ENCODE data around the gene CFL2.
"Not testable (repeated sequence)": the region's sequence is repeated elsewhere in the genome, so short reads cannot be mapped to it uniquely, and the experiment has no call there.

The CFL2 gene

DNA sequence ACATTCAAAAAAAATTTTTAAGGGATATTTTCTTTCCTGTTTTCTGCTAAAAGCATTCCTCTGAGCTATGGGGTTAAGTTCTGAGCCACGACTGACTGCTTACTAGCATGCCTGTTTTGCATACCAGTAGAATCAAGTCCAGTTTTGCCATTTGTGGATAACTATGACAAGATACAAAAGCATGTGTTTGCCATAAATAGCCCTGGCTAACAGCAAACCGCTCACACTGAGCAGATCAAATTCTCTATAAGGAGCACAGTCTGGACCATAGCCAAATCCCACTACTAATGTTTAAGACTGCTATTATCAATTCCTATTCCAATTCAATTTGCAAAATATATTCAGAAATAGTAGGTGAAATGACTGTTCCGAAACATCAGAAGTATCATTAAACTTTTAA is 3.2 kb downstream of the CFL2 start:
- DNase-seq: no peak

DNA sequence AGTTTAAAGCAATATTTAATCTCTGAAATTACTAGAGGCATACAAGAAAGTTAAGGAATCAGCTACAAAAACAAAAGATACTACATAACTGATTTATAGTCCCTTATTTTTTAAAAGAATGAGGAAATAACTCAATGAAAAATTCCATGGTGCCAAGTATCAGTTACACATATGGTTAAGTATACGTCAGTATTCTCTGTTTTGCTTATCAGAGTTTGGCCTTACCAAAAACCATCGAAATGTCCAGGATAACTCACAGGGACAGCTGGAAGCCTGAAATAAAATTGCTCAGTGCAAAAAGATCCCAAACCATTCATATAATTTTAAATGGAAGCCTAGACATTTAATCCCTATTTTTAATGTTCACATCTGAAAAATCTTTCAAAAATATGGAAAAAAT is 3.6 kb downstream of the CFL2 start:
- no peak for DNase-seq

DNA sequence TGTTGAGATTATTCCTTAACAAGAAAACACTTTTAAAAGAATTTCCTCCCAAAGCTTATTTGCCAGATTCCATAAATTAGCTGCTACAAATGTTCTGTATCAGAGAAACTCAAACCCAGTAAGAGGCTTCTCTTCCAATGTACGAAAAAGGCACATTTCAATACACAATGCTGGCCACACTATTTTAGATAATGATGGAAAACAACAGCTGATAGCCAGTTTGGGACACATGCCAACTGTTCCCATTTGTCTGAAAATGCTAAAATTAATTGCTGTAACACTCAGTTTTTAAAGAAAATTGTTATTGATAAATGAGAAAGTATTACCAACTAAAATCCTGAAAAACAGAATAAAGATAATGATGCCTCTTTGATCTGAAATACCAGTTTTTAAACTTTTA is 4.4 kb downstream of the CFL2 start:
- no peak for DNase-seq

DNA sequence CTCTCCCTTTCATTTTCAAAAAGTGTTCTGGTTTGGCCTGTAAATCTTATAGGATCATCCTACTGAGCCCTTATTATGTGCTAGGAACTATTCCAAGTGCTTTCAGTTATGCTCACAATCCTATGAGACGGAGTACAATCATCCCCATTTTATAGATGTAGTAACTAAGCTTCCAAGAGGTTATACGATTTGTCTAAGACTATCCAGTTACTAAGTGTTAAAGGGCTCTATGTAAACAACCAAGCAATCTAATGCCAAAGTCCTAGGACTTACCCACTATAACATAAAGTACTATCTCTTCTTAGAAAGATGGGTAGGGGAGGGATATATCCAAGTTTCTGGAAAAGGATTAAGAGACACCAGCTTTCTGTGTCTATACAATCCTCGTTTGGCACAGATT is 6.7 kb downstream of the CFL2 start:
- DNase-seq: no peak

DNA sequence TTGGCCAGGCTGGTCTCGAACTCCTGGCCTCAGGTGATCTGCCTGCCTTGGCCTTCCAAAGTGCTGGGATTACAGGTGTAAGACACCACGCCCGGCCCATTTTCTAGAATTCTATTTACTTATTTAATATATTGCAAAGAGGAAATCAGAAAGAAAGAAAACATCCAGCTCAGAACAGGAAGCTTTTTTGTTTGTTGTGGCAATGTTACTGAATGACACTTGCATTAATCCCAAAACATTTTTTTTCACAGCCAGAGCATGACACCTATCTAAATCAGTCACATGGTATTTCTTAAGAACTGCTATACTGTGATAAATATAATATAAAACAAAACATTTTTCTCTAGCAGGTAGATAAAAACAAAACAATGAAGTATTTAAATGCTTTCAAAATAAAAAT is 12.6 kb downstream of the CFL2 start:
- DNase-seq: no peak

DNA sequence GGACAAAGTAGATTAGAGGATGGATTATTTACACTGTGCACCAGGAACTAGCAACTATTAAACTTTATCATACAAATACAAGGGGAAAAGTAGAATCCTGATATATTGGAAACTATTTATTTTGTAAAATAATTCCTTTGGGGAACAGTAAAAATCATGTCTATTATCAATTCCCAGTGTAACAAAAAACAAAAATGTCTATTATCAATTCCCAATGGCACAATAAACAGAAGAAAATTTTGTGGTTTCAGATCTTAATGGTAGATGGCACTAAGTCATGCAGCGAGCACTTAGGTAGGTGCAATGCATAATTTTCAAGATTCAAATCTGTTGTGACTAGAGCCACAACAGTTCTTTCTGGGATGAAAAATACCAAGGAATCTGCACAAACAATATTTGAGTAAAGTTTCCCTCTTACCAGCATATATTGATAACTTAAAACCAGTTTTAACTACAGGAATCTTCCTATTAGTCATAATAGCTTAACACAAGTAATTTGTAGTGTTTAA is 13.7 kb downstream of the CFL2 start:
- no peak for DNase-seq

DNA sequence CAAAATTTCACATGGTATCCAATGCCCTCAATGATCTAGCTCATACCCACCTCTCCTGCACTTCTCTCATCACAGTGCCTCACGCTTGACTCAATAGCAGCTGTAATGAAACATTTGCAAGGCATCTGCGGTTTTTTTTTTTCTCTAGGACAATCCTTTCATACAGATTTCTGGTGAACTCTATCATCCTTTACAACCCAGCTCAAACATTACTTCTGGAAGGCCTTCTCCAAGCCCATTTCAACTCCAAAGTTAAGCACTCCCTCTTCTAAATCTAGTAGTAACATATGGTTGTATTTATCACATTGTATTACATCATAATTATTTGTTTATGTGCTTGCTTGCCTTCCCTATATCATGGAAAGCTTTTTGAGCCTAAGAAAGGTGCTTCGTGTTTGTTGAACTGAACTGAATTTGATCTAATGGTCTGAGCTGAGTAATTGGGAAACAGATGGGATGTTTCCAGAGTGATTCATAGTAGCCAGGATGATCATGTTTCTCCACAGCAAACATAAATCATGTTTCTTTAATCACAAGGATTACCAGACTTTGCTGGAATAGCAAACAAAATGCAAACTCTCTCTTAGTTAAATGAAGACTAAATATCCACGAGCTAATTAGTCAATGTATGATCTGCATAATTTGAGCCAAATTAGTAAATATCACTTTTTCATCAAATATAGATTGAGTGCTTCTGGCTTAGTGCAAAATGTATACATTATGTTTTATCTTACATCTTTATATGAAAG is 14.3 kb downstream of the CFL2 start:
- DNase-seq: no peak

DNA sequence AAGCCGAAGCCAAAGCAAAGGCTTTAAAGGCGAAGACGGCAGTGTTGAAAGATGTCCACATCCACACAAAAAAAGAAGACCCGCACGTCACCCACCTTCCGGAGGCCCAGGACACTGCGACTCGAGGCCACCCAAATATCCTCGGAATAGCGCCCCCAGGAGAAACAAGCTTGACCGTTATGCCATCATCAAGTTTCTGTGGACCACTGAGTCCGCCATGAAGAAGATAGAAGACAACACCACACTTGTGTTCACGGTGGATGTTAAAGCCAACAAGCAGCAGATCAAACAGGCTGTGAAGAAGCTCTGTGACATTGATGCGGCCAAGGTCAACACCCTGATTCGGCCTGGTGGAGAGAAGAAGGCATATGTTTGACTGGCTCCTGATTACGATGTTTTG is 20.2 kb downstream of the CFL2 start:
- not testable (repeated sequence) for DNase-seq

DNA sequence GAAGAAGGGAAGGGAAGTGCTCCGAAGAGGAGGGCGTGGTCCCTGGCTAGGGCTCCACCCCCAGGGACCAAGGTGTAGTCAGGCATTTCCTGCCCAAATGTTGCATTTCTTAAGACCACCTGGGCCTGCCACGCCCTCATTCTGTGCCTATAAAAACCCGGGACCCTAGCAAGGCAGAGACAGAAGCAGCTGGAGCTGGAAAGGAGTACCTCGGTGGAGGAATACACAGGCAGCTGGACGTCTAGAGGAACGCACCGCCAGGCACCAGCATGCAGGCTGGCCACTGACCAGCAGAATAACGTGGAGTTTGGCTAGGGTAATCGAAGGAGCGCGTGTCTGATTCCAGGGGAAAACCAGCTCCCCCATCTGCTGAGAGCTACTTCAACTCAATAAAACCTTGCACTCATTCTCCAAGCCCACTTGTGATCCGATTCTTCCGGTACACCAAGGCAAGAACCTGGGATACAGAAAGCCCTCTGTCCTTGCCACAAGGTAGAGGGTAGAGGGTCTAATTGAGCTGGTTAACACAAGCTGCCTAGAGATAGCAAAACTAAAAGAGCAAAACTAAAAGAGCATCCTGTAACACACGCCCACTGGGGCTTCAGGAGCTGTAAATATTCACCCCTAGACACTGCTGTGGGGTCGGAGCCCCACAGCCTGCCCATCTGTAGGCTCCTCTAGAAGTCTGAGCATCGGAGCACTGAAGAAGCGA is 21.0 kb downstream of the CFL2 start:
- no peak for DNase-seq

DNA sequence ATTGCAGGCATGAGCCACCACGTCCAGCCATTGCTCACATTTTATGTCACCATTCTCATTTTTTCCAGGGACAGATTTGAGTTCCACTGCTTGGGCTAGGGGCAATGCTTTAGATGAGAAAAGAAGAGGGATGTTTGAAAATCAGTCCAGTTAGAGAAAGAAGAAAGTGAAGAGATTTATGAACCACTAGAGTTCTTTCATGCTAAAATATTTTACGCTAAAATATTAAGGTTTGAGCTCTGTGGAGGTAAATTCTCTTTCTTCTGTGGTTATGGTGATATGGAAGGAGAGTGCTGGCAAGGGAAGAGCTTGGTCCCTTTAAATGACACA is 21.5 kb downstream of the CFL2 start:
- no peak for DNase-seq

DNA sequence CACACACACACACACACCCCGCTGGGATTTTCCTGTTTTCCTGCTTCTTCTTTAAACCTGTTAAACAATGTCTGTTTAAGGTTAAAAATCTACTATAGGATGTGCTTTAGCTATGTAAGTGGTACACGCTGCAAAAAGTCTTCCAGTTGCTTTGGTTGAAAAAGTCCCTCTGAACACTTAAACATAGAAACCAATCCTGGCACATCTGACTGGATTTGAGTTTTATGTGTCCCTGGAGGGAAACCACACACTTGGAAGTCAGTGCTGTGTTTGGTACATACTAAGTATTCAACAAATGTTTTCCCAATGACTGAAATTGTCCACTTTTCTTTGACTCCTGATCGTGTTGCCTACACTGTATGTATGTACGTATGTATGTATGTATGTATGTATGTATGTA is 22.0 kb downstream of the CFL2 start:
- no peak for DNase-seq

DNA sequence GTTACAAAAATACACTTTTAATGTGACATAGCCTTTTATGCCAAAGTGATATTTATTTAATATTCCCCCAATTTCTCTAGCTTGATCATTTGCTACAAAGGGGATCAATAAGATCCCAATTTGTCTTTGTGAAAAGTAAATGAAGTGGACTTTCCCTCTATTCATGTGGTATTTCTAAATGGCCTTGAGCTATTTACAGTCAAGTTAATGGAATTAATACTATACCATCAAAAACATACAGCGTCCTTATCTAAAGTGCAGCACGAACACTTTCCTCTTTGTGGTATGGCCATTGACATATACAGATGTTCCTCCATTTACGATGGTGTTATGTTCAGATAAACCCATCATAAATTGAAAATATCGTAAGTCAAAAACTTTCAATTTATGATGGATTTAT is 23.2 kb downstream of the CFL2 start:
- DNase-seq: no peak

DNA sequence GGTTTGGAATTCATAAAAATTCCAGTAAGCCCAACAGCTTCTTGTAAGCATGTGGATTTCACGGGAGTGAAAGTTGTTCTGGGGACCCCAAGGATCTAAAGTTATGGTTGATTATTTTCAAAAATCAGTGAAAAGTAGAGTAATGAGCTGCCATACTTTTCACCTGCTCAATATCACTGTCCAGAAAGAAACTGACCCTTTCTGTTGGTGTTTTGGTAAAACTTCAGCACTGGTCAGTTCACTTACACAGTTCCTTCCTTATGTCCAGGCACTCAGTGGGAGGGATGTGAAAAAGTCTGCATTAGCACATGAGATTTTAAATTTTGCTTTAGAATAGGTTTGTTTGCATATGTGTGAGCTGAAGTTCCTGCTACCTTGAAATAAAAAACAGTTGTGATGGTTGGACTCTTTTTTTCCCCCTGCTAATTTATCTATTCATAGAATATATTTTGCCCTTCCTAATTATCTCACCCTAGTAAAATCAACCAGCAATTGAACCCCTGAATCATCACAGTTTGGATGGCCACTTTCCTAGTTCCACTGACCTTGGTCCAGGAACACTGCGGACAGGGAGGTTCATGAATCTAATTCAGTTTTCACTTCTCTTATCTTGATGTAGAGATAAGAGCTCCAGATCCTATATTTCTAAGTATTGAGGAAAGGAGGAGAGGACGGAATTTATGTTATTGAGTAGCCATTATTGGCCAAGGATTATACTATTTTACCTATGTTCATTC is 25.8 kb downstream of the CFL2 start:
- DNase-seq: no peak

DNA sequence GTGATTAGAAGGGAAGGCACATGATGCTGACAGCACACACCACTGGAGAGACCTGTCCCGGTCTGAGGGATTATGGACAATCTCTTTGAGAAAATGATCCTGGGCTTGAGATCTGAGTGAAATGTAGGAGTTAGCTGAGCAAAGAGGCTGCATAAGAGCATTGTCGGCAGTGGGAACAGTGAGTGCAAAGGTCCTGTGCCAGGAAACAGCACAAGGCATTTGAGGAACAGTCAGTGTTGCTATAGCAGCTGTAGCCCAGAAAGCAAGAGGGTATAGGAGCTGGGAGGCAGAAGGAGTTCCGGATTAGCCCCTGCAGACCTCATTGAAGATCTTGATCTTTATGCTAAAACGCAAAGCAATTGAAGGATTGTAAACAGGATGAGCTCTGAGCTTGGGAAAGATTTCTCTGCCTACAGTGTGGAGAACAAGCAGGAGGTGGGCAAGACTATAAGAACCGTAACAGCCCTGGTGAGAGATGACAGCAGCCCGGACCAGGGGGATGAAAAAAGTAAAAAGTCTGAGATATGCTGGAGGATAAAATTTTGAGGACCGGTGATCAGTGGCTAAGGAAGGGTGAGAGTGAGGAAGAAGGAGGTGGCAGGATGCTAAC is 28.5 kb downstream of the CFL2 start:
- DNase-seq: no peak

DNA sequence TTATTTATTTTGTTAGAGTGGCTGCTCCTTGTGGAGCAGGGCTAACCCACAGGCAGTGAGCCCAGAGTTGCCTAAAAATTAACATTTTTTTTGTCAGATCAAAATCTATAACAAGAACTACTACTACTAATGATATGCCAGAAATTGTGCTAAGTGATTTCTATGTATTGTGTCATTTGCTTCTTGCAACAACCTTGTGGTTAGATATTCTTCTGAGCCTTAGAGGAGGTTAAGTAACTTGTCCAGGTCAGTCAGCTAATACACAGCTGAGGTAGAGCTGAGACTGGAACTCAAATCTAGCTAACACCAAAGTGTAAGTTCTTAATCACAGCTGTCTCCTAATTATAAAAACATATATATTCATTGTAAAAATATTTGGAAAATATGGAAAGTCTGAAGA is 29.8 kb downstream of the CFL2 start:
- DNase-seq: no peak

DNA sequence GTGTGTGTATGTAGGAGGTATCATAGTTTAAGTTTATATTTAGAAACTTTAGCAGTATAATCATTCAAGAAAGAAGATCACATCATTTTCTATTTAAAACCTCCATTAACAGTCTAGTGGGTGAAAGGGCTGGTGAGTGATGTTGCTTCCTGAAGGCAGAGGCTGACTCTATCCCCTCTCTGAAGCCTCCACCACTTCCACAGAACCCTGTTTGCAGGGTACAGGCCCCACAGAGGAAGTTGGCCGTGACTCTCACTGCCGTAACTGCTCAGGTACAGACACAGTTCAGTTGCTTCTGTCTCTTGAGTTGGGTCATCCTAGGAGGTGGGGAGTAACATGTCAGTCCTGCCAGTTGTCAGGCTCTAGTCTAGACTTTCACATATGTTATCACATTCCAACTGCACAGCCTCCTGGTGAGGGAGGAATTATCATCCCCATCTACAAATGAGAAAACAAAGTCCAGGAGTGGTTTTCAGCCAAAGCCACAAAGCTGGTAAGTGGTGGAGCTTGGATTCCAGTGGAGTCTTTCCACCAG is 31.5 kb downstream of the CFL2 start:
- no peak for DNase-seq

DNA sequence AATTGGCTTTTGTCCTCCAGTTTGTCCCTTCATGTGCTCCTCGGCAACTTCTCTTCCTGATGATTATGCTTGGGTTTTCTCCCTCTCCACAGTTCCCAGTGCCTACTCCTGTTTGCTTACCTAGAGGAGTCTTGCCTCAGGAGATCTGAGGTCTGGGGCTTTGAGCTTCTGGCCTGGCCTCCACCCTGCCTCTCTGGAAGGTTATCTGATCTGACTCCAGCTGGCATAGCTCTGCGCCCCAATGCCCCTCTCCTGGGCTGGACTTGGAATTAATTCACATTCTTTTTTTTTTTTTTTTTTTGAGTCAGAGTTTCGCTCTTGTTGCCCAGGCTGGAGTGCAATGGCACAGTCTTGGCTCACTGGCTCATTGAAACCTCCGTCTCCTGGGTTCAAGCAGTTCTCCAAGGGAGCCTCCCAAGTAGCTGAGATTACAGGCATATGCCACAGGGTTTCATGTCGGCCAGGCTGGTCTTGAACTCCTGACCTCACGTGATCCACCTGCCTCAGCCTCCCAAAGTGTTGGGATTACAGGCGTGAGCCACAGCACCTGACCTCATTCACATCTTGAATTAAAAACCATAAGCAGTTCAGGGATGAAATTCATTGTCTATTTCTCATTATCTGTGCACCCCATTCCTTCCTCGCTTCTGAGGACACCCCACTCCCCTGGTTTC is 33.5 kb downstream of the CFL2 start:
- DNase-seq: no peak

DNA sequence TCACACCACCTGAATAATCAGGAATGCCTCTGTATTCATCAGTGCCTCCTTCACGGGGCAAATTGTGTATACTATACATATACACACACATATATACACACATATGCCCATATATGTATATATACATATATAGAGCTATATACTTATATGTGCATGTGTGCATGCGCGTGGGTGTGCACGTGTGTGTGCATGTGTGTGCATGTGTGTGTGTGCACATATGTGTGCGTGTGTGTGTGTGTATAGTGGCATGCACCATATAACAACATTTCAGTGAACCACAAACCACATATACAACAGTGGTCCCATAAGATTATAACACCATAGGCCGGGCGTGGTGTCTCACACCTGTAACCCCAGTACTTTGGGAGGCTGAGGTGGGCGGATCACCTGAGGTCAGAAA is 35.7 kb downstream of the CFL2 start:
- no peak for DNase-seq

DNA sequence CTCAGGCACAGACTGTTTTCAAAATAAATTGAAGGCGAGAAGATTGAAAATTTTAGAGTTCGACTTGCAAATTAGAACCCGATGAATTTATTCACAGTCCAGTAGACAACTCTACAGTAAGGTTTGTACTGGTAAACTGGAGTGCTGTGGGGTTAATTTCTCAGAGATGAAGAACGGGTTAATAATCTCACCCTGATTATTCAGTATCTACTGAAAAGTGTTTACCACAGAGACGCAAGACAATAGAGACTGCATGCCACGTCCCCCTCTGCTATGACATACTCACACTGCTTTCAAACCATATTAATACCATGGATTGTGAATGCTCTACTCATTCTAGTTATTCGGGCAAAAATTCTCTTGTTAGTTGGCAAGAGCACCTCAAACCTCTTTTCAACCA is 36.1 kb downstream of the CFL2 start:
- DNase-seq: no peak

DNA sequence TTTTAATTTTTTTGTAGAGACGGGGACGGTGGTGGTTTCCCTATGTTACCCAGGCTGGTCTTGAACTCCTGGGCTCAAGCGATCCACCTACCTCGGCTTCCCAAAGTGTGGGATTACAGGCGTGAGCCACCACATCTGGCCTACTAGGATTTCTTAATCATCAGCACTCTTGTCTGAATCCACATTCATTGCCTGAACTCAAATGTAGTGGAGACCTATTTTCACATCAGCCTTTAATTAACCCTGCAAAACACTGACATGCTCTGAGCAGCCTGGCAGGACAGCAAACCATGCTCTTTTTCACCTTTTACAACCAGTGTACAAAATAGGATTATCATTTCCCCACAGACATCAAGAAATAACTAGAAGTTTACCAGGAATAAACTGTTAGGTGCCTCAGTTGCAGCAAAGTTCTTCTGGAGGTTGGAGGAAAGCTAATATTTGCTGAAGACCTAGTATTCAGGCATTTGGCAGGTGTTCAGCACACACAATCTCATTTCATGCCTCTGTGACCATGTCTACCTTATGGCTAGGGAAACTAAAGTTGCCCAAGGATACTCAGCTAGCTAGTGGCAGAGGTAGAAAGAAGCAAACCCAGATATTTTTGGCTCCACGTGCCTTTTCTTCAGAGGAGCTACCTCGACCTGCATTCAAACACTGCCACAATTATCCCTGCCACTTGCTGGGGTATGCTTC is 37.7 kb downstream of the CFL2 start:
- no peak for DNase-seq

DNA sequence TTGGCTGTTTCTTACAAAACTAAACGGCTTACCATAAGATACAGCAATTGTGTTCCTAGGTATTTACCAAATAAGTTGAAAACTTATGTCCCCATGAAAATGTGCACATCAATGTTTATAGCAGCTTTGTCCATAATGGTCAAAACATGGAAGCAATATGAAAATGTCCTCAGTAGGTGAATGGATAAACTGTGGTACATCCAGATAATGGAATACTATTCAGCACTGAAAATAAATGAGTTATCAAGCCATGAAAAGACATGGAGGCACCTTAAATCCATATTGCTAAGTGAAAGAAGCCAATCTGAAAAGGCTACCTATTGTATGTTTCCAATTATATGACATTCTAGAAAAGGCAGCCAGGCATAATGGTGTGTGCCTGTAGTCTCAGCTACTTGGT is 40.7 kb downstream of the CFL2 start:
- DNase-seq: no peak

DNA sequence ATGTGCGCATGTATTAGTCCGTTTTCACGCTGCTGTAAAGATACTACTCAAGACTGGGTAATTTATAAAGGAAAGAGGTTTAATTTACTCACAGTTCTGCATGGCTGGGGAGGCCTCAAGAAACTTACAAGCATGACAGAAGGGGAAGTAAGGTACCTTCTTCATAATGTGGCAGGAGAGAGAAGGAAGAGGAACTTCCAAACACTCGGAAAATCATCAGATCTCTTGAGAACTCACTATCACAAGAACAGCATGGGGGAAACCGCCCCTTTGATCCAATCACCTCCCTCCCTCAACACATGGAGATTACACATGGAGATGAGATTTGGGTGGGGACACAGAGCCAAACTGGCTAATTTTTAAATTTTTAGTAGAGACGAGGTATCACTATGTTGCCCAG is 42.7 kb downstream of the CFL2 start:
- no peak for DNase-seq

Data from CD4-positive, alpha-beta T cell treated with Interleukin-15 for 1 hour (primary cell).